ENCODE measurements around the gene INHBB. TPM values are rescaled to one million over a fixed set of nuclear protein-coding genes. Genes with fewer than 3 reads are reported as not detected.

INHBB gene
- total and polyA plus RNA-seq, 8 donors: 0.37 to 7.2 (median 0.89) TPM; not detected in 1

- TF ChIP-seq EP300 (IDR thresholded peaks at IDR 0.05) (no peak), POLR2AphosphoS5 (IDR thresholded peaks at IDR 0.05) (no peak), CTCF (IDR thresholded peaks at IDR 0.05) (no peak), POLR2A (IDR thresholded peaks at IDR 0.05) (no peak)
- intact Hi-C loops (cut with DNase I; ENCODE audit: low total_unique reads): loop anchor here (10.0 kb wide), 1 partner anchor 175 kb away; no protein-coding TSS in a partner anchor
- Histone ChIP-seq H3K36me3 (peaks cover 0 to 10% (median 0%) of the 10 kb centered on the region in 4 donors), H3K27ac (no peak overlapping the region), H3K9me3 (no peaks in the 10 kb centered on the region), H3K4me1 (peaks cover 19 to 30% (median 23%) of the 10 kb centered on the region in 4 donors), H3K4me3 (no peak overlapping the region), H3K27me3 (peaks cover 5 to 56% (median 21%) of the 10 kb centered on the region in 3 donors)
- no peak for DNase-seq
- WGBS, 5 donors: 64 to 89% (median 80%) methylated on average over 17 of the region's 17 CpGs
Measured at GRCh38 chr2:120350080-120350479, 4.1 kb downstream of the INHBB start.

DNA sequence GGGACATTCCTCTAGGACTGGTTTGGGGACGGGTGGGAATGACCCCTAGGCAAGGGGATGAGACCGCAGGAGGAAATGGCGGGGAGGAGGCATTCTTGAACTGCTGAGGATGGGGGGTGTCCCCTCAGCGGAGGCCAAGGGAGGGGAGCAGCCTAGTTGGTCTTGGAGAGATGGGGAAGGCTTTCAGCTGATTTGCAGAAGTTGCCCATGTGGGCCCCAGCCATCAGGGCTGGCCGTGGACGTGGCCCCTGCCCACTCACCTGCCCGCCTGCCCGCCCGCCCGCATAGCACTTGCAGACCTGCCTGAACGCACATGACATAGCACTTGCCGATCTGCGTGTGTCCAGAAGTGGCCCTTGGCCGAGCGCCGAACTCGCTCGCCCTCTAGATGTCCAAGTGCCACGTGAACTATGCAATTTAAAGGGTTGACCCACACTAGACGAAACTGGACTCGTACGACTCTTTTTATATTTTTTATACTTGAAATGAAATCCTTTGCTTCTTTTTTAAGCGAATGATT lies 4.9 kb downstream of the INHBB start:
- Histone ChIP-seq H3K9me3 (no peaks in the 10 kb centered on the region), H3K27ac (no peak overlapping the region), H3K4me1 (peaks cover 15 to 27% (median 21%) of the 10 kb centered on the region in 4 donors), H3K27me3 (peaks cover 5 to 55% (median 19%) of the 10 kb centered on the region in 3 donors), H3K36me3 (peaks cover 0 to 10% (median 0%) of the 10 kb centered on the region in 4 donors), H3K4me3 (no peak overlapping the region)
- 90 to 94% (median 91%) methylated on average over 20 to 23 of the region's 23 CpGs for WGBS, 5 donors
- TF ChIP-seq POLR2AphosphoS5 (IDR thresholded peaks at IDR 0.05): no peak
- no peak for TF ChIP-seq POLR2A (IDR thresholded peaks at IDR 0.05)
- TF ChIP-seq EP300 (IDR thresholded peaks at IDR 0.05): no peak
- no peak for TF ChIP-seq CTCF (IDR thresholded peaks at IDR 0.05)
- DNase-seq: no peak
- intact Hi-C loops (cut with DNase I; ENCODE audit: low total_unique reads): loop anchor here (10.0 kb wide), 1 partner anchor 174 kb away; no protein-coding TSS in a partner anchor

GRCh38 chr2:120352696-120353590 lies 7.0 kb downstream of the INHBB start:
- no peak overlapping the region for H3K27ac ChIP-seq
- H3K36me3 ChIP-seq: peaks cover 0 to 10% (median 0%) of the 10 kb centered on the region in 4 donors
- no peak for DNase-seq
- H3K27me3 ChIP-seq: peaks cover 0 to 52% (median 0%) of the 10 kb centered on the region in 3 donors
- TF ChIP-seq POLR2AphosphoS5 (IDR thresholded peaks at IDR 0.05) (no peak), POLR2A (IDR thresholded peaks at IDR 0.05) (no peak), CTCF (IDR thresholded peaks at IDR 0.05) (no peak)
- no peak overlapping the region for H3K4me3 ChIP-seq
- H3K4me1 ChIP-seq: peaks cover 0 to 8% (median 2%) of the 10 kb centered on the region in 4 donors
- intact Hi-C loops (cut with DNase I; ENCODE audit: low total_unique reads): loop anchor here (10.0 kb wide), 1 partner anchor 172 kb away; no protein-coding TSS in a partner anchor
- 86 to 93% (median 92%) methylated on average over 11 to 15 of the region's 15 CpGs for WGBS, 5 donors
- no peaks in the 10 kb centered on the region for H3K9me3 ChIP-seq

- no peak overlapping the region for H3K27ac ChIP-seq
- intact Hi-C loops (cut with DNase I; ENCODE audit: low total_unique reads): loop anchor here (10.0 kb wide), 1 partner anchor 171 kb away; no protein-coding TSS in a partner anchor
Measured at GRCh38 chr2:120353591-120353898, 7.6 kb downstream of the INHBB start.

More at GRCh38 chr2:120353591-120353898, 7.6 kb downstream of the INHBB start:
- DNase-seq: no peak
- Histone ChIP-seq H3K27me3 (peaks cover 0 to 46% (median 0%) of the 10 kb centered on the region in 3 donors), H3K4me3 (no peak overlapping the region), H3K4me1 (peaks cover 0 to 2% (median 0%) of the 10 kb centered on the region in 4 donors), H3K36me3 (peaks cover 0 to 10% (median 0%) of the 10 kb centered on the region in 4 donors), H3K9me3 (no peaks in the 10 kb centered on the region)
- TF ChIP-seq EP300 (IDR thresholded peaks at IDR 0.05) (no peak), CTCF (IDR thresholded peaks at IDR 0.05) (no peak), POLR2AphosphoS5 (IDR thresholded peaks at IDR 0.05) (no peak), POLR2A (IDR thresholded peaks at IDR 0.05) (no peak)
- 85 to 100% (median 94%) methylated on average over 5 of the region's 5 CpGs for WGBS, 5 donors

Measured in stomach (tissue), 9 donors.